Germinal center (tissue), 1 donor: Measurements from ENCODE around the gene ELMO3.

Experiments
- DNase-seq: peaks from one replicate; pipeline ENCODE4 v3.0.0; 2012; ENCODE audit warnings: mixed read lengths, low spot score

ELMO3 gene

DNA sequence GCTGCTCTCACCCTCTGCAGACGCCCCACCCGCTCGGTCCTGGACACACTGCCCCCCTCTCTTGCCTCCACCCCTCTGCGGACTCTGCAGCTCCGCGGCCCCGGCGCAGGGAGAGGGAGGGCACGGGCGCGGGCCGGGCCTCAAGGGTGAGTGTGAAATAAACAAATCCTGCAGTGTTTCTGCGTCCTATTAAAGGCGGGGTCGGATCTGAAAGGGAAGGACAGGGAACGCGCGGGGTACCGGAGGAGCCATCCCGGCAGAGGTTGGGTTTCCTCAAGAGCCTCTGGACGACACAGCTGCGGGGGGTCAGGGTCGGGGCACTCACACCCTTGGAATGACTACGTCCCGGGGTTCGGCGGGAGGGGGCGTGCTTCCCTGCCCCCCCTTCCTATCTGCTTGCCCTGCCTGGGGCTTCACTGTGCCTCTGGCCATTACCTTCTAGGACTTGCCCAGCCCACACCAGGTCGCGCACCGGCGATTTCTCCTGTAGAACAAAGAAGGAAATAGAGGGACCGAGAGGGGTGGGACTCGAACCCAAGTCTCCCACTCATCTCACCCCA is 34.9 kb upstream of the ELMO3 start:
- no peak for DNase-seq

DNA sequence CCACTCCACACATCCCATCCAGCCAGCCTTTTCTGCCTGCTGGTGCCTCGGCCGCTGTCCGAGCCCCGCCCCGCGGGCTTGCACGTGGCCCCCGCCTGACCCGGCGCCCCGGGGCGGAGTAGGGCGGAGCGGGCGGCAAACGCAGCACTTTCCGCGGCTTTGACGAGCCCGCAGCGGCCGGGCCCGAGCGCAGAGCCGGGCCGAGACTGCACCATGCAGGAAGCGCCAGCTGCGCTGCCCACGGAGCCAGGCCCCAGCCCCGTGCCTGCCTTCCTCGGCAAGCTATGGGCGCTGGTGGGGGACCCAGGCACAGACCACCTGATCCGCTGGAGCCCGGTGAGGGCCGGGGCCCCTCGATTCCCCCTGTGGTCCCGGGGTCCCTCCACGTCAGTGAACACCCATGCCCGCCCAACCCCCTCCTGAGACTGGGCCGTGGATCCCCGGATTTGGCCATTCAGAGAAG is 34.3 kb upstream of the ELMO3 start, which contains the start of gene HSF4:
TSS of gene HSF4 (plus strand) at position 147 of the 463 bp plus-strand sequence. CDS start at position 214, 67 bp downstream.
- no peak for DNase-seq

DNA sequence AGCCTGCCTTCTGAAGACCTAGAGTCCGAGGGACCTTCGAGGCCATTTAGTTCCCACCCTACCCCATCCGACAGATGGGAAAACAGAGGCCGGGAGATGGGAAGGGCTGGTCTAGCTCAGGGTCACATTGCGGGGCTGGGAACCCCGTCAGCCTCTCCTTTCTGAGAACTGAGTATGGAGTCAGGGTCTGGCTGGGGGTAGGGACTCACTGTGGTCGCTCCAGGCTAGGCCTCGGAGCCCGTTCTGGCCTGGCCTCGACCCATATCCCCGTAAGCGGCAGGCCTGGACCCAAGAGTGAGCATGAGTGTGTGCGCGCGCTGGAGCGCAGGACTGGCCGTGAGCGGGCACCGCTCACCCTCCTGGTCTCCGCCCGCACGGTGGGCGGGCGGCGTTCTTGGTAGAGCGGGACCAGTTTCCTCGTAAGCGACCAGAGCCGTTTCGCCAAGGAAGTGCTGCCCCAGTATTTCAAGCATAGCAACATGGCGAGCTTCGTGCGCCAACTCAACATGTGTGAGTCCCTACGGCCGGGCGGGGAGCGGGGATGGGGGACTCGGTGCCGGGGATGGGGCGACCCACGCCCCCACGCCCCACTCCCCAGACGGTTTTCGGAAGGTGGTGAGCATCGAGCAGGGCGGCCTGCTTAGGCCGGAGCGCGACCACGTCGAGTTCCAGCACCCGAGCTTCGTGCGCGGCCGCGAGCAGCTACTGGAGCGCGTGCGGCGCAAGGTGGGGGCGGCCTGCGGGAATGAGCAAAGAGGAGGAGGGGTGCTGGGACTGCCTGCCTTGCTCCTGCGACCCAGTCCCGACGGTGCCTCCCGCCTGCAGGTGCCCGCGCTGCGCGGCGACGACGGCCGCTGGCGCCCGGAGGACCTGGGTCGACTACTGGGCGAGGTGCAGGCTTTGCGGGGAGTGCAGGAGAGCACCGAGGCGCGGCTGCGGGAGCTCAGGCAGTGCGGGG is 33.5 kb upstream of the ELMO3 start:
- no peak for DNase-seq

DNA sequence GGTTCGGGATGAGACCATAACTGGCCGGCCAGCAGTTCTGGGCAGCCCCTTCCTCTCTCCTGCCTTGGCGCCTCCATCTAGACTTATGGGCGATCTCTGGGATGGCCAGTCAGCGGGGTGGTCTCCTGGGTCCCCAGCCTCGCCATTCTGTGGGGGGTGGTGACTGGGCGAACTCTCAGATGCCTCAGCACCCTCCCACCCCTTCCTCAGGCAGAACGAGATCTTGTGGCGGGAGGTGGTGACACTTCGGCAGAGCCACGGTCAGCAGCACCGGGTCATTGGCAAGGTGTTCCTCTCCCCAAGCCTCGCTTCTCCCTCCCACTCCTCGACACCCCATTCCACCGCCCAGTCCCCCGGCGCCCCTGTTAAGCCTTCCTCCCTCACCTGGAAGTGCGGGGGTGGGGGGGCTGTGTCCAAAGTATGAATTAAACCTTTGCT is 32.8 kb upstream of the ELMO3 start:
- DNase-seq, result no peak

DNA sequence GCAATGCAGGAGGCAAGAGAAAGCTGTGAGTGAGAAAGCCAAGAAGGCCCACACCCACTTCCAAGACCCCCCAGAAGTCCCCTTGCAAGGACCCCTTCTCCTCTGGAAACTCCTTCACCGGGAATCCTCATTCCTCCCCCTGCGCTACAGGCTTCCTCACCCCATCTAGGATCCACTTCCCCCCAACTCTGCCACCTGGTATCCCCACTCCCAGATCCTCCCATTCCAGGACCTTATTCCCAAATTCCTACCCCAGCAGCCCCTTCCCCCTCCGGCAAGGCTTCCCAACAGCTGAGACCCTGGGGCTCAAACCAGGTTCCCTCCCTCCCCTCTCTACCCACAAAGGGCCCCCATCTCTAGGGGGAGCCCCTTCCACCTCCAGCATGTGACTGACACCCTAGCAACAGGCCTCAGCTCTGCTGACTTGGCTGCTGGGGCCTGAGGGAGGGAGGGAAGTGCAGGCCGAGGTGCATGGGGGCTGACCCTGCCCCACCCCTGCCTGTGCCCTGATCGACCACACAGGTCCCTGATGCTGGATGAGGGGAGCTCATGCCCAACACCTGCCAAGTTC is 32.2 kb upstream of the ELMO3 start:
- no peak for DNase-seq

DNA sequence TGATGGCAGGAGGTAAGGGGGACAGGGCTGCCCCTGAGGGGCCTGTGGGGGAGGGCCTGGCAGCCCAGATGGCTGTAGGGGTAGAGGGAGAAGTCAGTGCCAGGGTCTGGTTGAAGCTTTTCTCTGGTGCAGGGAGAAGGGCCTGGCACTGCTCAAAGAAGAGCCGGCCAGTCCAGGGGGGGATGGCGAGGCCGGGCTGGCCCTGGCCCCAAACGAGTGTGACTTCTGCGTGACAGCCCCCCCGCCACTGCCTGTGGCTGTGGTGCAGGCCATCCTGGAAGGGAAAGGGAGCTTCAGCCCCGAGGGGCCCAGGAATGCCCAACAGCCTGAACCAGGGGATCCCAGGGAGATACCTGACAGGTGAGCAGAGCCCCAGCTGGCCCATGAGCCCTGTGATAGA is 31.3 kb upstream of the ELMO3 start:
- DNase-seq, result no peak

DNA sequence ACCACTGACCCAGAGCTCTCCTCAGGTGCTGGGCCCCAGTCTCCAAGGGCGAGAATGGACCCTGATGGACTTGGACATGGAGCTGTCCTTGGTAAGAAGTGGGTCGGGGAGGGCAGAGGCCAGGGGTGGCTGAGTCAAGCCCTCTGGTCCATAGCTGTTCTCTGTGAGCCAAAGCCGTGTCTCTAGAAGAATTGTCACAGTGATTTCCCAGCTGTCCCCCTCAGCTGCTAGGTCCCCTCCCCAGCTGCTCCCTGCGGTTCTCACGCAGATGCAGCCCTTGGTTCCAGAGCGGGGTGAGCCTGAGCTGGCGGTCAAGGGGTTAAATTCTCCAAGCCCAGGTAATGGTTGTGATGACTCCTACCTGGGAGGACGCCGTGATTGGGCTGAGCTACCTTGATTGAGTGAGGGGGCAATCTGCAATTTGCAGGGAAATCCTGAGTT is 29.9 kb upstream of the ELMO3 start:
- DNase-seq, result no peak

DNA sequence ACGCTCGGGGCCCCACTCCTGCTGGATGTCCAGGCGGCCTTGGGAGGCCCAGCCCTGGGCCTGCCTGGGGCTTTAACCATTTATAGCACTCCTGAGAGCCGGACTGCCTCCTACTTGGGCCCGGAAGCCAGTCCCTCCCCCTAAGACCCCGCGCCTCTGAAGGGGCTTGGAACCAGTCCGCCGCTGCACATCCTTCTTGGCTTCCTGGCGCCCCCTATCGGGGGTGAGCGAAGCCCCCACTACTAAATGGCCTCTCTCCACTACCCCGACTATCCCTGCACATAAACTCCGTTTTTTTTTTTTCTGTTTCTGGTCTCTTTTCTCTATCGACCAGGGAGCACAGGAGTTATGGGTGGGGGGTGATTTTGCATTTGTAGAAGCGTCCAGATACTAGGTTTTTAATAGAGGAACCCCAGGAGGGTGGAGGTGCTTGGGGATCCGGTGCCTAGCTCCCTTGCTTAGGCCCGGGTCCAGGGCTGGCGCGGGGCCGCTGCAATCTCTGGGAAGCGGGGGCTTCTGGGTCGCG is 29.2 kb upstream of the ELMO3 start:
- no peak for DNase-seq

DNA sequence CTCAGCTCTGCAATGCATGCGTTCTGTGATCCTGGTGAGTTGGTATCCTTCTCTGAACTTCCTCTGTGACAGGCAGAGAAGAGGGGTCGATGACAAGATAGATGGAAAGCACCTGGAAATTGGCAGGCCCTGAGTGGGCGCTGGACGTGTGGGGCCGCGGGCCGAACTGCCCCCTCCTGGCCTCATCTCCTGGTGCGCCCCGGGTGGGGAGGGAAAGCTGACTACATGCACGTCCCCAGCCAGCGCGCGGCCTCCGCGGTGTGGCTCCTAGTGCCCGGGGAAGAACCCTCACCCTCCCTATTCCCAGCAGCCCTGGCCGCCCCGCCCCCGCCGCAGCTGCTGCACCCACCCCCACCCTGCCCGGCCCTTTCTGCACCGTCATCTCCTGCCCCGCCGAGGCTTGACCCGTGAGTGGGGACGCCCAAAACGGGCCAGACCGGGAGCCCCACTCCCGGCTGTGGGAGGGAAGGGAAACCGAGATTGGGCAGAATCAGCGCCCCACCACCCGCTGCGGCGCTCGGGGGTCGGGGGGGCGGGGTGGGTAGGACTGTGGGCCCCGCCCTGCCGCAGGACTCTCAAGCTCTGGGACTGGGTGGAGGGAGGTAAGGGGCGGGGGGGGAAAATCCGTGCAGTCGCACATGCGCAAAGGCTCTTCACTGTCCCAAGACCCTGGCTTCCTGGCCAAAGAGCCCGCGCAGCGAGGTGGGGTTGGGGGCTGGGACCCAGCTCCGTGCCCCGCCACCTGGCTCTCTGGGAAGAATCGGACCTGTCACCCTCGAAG is 28.6 kb upstream of the ELMO3 start, which contains the start of gene NOL3:
TSS of gene NOL3 (plus strand) at position 371 of the 781 bp plus-strand sequence.
- DNase-seq, result no peak

DNA sequence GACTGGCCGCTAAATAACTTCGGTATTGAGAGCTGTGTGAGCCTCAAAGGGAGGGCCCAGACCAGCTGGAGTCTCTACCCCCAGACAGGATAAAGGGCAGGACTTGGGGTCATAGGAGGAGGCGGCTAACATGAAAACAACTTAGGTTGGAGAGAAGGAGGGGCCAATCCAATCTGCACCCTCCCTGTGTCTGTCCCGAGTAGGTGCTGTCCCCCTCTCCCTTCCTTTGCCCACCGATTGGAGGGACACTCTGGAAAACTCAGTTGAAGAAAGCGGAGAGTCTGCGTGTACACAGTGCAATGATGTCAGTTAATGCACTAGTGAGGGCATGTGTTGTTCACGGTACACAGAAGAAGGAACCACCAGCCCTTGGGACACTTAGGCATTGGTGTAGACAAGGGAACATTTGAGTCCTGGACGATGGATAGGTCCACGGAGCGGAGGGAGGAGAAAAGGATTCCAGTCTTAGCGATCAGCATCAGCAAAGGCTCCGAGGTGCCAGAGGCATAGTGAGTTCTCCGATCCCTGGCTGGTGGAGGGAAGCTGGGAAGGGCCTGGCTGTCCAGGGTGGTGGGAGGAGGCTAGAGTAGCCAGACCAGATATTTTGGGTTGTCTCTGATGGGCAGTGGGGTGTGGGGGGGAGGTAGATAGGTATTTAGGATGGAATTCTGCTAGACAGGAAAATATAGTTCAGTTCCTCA is 27.8 kb upstream of the ELMO3 start:
- DNase-seq, result no peak

DNA sequence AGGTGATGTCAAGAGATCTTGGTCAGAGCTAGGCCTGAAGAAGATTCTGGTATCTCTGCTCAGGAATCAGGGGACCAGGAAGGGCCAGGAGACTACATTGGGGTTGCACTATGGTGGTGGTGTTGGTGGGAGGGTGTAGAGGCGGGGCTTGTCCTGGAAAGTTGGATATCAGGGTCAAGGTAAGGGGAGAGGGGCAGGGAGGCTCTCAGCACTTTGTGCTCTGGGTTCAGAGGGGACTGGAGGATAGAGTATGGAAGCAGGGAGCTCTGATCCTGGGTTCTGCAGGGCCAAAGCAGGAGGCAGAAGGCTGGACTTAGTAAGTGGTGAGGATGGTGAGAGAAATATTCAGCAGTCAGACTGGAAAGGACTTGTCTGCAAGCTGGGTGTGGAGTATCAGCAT is 25.6 kb upstream of the ELMO3 start:
- DNase-seq, result no peak

DNA sequence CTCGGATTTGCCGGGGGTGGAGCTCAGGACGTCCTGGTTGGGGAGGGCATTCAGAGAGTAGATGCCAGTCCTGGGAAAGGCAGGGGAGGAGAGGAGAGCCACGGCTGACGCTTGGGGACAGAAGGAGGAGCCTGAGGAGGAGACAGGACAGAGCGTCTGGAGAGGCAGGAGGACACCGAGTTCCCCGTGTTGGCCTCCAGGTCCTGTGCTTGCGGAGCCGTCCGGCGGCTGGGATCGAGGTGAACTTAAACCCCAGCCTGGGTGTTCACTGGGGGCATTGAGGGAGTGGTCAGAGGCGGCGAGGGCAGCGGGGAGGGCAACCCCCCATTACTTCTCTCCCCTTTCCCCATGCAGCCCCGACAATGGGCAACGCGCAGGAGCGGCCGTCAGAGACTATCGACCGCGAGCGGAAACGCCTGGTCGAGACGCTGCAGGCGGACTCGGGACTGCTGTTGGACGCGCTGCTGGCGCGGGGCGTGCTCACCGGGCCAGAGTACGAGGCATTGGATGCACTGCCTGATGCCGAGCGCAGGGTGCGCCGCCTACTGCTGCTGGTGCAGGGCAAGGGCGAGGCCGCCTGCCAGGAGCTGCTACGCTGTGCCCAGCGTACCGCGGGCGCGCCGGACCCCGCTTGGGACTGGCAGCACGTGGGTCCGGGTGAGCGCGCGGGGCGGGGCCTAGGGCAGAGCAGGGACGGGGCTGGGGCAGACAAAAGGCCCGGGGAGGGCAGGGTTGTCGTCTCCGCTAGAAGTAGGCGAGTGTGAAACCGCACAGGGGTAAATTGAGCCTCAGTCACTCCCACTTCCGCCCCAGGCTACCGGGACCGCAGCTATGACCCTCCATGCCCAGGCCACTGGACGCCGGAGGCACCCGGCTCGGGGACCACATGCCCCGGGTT is 24.9 kb upstream of the ELMO3 start:
- peak; percentile 63 for DNase-seq

DNA sequence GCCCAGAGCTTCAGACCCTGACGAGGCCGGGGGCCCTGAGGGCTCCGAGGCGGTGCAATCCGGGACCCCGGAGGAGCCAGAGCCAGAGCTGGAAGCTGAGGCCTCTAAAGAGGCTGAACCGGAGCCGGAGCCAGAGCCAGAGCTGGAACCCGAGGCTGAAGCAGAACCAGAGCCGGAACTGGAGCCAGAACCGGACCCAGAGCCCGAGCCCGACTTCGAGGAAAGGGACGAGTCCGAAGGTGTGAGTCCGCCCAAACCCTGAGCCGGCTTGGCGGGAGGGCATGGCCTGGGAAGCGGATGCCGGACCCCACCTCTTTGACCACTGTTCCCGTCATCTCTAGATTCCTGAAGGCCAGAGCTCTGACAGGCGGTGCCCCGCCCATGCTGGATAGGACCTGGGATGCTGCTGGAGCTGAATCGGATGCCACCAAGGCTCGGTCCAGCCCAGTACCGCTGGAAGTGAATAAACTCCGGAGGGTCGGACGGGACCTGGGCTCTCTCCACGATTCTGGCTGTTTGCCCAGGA is 24.2 kb upstream of the ELMO3 start:
- no peak for DNase-seq

DNA sequence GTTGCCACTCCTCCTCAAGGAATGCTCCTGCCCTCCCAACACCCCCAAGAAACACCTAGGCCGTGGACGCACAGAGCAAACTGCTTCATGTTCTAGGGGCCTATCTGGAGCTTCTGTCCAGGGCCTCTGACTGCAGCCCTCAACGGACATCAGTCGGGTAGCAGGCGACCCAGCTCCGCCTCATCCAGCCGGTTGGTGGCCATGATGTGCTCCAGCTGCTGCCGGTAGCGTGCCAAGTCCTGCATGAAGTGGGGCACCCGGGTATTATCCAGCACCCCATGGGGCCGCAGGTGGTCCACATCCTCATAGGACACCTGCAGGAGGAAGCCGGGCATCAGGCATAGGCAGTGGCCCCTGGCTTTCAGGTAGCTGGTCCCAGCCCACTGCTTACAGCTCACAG is 22.3 kb upstream of the ELMO3 start:
- DNase-seq, result no peak

DNA sequence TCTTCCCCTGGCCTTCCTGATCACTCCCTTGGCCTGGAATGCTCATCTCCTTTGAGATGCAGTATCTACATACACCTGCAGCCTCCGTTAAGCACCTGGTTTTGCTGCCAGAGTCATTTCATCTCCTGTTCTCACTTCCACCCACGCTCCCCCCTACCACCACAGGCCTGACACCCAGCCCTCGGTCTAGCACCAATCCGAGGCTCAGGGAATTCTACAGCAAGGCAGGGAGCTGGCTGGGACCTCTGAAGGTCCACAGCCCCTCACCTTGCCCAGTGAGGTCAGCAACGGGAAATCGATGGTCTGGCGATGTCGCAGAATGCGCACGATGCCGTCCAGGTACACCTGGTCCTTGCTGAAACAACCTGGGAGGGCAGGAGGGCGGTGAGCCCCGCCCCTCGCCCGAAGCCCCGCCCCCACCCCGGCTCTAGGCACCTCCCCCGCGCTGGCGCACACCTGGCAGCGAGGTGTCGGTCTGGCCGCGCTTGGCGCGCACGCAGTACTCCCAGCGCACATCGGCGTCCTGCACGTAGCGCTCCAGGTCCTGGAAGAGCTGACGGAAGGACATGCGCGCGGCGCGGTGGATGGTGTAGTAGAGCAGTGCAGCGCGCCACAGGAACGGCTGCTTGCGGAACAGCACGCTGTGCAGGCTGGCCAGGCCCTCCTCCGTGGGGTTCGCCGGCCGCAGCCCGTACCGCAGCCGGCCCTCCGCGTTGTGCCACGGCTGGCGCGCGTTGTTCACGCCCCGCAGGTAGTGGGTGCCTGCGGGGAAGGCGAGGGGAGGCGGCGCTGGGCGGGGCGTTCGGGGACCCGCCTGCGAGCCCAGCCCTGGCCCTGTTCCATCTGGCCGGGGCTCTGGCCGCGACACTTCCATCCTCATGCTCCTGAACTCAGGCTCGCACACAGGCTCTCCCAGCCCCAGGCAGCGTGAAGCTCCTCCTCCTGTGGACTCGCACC is 20.9 kb upstream of the ELMO3 start:
- peak; percentile 87 for DNase-seq

DNA sequence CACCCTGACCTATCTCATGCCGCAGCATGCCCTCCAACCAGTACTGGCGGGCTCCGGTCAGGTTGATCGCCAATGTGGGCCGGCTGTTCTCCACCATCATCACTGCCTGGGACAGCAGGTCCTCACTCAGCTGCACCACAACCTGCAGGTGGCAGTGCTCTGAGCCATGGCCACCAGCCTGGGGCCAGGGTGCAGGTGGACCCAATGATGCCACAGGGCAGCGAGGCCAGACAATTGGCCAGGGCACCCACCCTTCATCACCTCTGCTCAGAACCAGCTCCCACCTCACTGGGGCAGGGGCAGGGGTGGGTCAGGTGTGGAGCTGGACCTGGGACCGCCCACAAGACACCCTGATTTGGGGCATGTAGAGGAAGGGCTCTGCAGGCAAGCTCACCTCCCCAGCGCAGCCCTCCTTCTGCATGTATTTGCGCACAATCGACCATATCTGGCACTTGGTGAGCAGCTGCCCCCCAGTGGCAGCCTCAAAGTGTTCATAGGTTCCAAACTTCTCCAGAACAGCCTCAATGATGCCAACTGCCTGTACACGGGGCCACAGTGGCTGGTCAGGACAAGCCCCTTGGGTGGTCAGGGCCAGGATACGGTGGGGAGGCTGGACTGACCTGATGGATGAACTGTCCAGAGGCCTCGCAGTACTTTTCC is 19.4 kb upstream of the ELMO3 start:
- DNase-seq, result no peak

DNA sequence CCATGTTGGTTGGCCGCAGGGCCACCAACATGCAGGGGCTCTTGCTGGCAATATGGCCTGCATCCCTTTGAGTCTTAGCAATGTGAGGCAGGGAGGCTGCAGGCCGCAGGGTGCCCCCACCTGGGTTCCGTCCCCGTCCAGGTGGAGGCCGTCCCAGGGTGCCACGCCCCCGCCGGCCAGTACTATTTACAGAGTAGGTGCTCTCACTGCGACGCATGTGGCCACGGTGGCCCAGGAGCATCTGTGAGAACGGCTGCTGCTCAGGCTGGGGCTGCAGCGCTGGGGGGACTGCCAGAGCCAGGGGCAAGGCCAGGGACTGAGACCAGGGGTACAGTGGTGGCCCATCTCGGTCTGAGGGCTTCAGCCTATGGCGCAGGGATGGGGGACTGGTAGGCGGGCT is 18.8 kb upstream of the ELMO3 start:
- DNase-seq, result no peak

DNA sequence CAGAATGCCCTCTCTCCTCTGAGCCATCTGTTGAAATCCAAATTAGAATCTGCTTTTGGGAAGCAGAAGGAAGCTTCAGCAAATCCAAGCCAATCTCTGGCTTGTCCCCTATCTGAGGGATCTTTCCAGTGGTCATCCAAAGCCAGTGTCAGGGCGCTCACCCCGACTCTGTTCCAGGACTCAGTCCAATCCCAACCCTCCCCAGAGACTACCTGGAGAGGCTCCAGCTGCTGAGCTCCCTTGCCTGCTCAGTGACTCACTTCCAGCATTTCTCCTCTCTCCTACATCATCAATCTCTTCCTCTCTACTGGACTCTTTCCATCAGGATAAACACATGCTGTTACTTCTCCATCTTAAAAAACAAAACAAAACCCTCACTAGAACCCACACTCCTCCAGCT is 17.6 kb upstream of the ELMO3 start:
- DNase-seq, result no peak
